Parathyroid adenoma (tissue), 2 donors: ENCODE data around the gene GNAZ.

Source experiments
- H2AFZ ChIP-seq: fragments of 300-600 bp; sonication (generic); one replicate; pipeline ENCODE4 v1.7.0; 2017; ENCODE audit warnings: antibody characterized with exemption, mild to moderate bottlenecking
- H3K27ac ChIP-seq: fragments of 300-600 bp; sonication (generic); one replicate; pipeline ENCODE4 v1.7.0; 2017
- H3K27me3 ChIP-seq: fragments of 300-600 bp; sonication (generic); one replicate; pipeline ENCODE4 v1.7.0; 2017; ENCODE audit warnings: low read length; ENCODE audit not compliant: control insufficient read depth, insufficient read depth
- H3K36me3 ChIP-seq: fragments of 300-600 bp; sonication (generic); one replicate; pipeline ENCODE4 v1.7.0; 2017; ENCODE audit warnings: low read length; ENCODE audit not compliant: control insufficient read depth, insufficient read depth
- H3K4me1 ChIP-seq: fragments of 300-600 bp; sonication (generic); one replicate; pipeline ENCODE4 v1.7.0; 2017; ENCODE audit warnings: control low read depth
- H3K4me2 ChIP-seq: fragments of 300-600 bp; sonication (generic); one replicate; pipeline ENCODE4 v1.7.0; 2017; ENCODE audit warnings: low read length
- H3K4me3 ChIP-seq: fragments of 300-600 bp; sonication (generic); one replicate; pipeline ENCODE4 v1.7.0; 2017; ENCODE audit warnings: low read depth, low read length
- H3K79me2 ChIP-seq: fragments of 300-600 bp; sonication (generic); one replicate; pipeline ENCODE4 v1.7.0; 2017; ENCODE audit warnings: control low read depth
- H3K9ac ChIP-seq: fragments of 300-600 bp; sonication (generic); one replicate; pipeline ENCODE4 v1.7.0; 2017; ENCODE audit warnings: mild to moderate bottlenecking
- H3K9me3 ChIP-seq: fragments of 300-600 bp; sonication (generic); one replicate; pipeline ENCODE4 v1.7.0; 2017; ENCODE audit warnings: low read length; ENCODE audit not compliant: control insufficient read depth
- TF ChIP-seq, protein P1 (sequence below): fragments of 300-600 bp; sonication (generic); IDR thresholded peaks from one replicate; pipeline ENCODE4 v1.7.0; 2017; ENCODE audit warnings: antibody characterized with exemption, mild to moderate bottlenecking
- donor health status: primary hyperparathyroidism.

GNAZ gene

DNA sequence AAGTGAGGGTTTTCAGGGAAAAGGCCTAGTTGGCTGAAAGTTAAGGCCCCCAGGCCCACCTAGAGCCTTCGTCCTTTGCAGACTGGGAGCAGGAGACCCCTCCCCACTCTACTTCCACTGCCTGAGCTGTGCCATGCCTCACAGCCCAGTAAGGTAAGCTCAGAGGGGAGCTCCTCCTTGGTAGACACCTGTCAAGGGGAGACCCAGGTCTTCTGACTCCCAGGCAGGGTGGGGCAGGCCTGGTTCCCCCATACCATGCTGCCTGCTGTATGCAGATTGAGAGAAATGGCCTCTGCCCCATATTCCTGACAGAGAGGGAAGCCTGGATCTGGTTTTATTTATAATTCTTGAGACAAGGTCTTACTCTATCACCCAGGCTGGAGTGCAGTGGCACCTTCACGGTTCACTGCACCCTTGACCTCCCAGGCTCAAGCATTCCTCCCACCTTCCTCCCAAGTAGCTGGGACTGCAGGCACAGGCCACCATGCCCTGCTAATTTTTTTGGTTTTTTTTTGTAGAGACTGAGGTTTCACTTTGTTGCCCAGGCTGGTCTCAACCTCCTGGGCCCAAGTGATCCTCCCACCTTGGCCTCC, 75.7 kb downstream of the GNAZ start:
- Histone ChIP-seq H3K9ac (no peak overlapping the region), H3K4me1 (peaks cover 2% of the 10 kb centered on the region), H3K79me2 (no peaks in the 10 kb centered on the region)

DNA sequence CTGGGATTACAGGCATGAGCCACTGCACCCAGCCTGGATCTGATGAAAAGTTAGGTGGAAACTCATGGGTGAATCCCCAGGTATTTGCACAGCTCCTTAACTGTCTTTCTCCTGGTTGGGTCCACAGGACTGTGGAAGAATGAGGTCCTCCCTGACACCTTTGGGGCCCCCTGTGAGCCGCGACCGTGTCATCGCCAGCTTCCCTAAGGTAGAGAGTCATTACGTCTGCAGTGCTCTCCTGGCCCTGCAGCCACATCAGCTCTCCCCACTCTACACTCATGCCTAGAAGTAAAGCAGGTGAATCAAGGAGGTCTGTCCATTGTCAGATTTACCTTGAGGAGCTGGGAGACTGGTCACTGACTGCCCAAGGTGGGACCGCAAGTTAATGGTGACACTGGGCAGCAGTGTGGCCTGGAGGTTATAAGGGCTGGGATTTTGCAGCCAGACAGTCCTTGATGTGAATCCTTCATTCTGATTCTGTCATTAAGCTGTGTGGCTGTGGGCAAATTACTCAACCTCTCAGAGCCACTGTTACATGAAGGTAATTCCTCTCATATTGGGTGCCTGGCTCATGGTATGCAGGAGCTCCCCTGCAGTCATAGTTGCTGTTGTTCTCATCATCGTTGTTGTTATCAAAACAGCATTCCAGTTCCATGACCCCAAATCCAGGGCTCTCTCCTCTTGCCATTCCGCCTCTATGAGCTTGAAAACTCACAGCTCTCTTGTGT, 76.3 kb downstream of the GNAZ start:
- Histone ChIP-seq H3K4me3 (no peak overlapping the region), H3K36me3 (no peaks in the 10 kb centered on the region), H3K27me3 (no peaks in the 10 kb centered on the region), H3K4me2 (no peak overlapping the region), H3K27ac (no peak overlapping the region), H3K9ac (no peak overlapping the region), H2AFZ (no peak overlapping the region), H3K9me3 (no peaks in the 10 kb centered on the region), H3K79me2 (no peaks in the 10 kb centered on the region), H3K4me1 (peaks cover 2% of the 10 kb centered on the region)
- TF ChIP-seq, protein P1, sequence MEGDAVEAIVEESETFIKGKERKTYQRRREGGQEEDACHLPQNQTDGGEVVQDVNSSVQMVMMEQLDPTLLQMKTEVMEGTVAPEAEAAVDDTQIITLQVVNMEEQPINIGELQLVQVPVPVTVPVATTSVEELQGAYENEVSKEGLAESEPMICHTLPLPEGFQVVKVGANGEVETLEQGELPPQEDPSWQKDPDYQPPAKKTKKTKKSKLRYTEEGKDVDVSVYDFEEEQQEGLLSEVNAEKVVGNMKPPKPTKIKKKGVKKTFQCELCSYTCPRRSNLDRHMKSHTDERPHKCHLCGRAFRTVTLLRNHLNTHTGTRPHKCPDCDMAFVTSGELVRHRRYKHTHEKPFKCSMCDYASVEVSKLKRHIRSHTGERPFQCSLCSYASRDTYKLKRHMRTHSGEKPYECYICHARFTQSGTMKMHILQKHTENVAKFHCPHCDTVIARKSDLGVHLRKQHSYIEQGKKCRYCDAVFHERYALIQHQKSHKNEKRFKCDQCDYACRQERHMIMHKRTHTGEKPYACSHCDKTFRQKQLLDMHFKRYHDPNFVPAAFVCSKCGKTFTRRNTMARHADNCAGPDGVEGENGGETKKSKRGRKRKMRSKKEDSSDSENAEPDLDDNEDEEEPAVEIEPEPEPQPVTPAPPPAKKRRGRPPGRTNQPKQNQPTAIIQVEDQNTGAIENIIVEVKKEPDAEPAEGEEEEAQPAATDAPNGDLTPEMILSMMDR: no peak

More for the DNA sequence above, 75.7 kb downstream of the GNAZ start:
- TF ChIP-seq, protein P1: no peak
- Histone ChIP-seq H3K4me3 (peak overlapping the region; percentile 74), H3K27me3 (no peaks in the 10 kb centered on the region), H3K27ac (no peak overlapping the region), H3K9me3 (no peaks in the 10 kb centered on the region), H3K4me2 (peak overlapping the region; percentile 95), H2AFZ (peak overlapping the region; percentile 72), H3K36me3 (no peaks in the 10 kb centered on the region)

DNA sequence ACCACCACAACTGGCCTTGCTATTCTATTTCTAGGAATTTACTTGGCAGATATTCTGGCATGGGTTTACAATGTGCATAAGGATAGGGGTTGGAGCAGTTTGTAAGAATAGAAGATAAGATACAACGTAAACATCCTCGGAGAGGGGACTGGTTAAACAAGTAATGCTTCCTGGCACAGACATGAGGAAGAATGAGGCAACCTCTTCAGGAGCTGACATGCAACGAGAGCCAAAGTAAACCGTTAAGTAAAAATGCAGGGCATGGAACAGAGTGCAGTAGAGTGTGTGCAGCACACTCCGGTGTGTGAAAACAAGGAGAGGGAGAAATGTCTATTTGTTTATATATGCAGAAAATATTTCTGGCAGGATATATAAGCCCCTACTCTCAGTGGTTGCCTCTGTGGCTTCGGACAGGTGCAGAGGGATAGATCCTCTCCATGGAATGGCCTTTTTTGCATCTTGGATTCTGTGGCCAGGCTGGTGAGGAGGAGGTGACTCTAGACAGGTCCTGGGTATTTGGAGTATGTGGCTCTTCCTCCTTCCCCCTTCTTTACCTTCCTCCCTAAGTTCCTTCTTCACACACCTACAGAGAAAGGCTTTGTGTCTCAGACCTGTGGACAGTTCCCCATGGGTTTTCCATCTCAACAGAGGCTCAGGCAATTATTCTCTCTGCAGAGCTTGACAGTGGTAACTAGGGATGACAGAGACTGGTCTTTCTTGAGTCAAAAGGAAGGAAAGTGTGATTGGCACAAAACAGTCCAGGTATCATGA, 77.5 kb downstream of the GNAZ start:
- Histone ChIP-seq H3K27ac (no peak overlapping the region), H3K36me3 (no peaks in the 10 kb centered on the region)
- TF ChIP-seq, protein P1: no peak

DNA sequence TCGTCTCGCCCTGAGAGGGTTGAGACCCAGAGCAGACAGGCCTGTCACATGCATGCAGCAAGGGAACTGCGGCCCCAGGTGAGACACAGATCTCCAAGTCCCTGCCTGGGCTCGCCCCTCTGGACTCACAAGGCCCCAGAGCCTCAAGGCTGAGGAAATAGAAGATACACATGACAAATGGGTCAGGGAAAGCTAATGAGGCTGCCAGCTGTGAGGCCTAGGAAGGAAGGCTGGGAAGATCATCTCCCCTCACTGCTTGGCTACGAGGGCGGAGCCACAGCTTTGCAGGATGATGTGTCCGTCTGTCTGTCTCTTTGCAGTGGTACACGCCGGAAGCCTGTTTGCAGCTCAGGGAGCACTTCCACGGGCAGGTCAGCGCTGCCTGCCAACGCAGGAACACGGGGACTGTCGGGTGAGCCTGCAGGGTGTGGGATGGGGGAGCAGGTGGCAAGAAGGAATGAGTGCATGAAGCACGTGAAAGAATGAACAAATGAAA, 79.5 kb downstream of the GNAZ start:
- H3K27me3 ChIP-seq: no peaks in the 10 kb centered on the region
- no peaks in the 10 kb centered on the region for H3K79me2 ChIP-seq
- H3K4me1 ChIP-seq: peaks cover 2% of the 10 kb centered on the region
- H3K9me3 ChIP-seq: no peaks in the 10 kb centered on the region
- H3K4me2 ChIP-seq: no peak overlapping the region
- H3K9ac ChIP-seq: no peak overlapping the region
- H3K36me3 ChIP-seq: no peaks in the 10 kb centered on the region
- H3K27ac ChIP-seq: no peak overlapping the region
- H3K4me3 ChIP-seq: no peak overlapping the region
- TF ChIP-seq, protein P1: no peak
- H2AFZ ChIP-seq: no peak overlapping the region

More for the DNA sequence above, 77.5 kb downstream of the GNAZ start:
- Histone ChIP-seq H2AFZ (no peak overlapping the region), H3K9me3 (no peaks in the 10 kb centered on the region), H3K4me2 (no peak overlapping the region), H3K27me3 (no peaks in the 10 kb centered on the region), H3K79me2 (no peaks in the 10 kb centered on the region), H3K9ac (no peak overlapping the region), H3K4me1 (peaks cover 2% of the 10 kb centered on the region), H3K4me3 (no peak overlapping the region)
